Astrocyte (in vitro differentiated cells and primary cell): ENCODE measurements around the gene CARD9.

Source experiments
- EZH2 ChIP-seq: IDR thresholded peaks from 2 replicates; pipeline ENCODE4 v1.6.1; 2012; ENCODE audit warnings: mild to moderate bottlenecking, low read length, inconsistent platforms; ENCODE audit not compliant: insufficient read depth
- TF ChIP-seq, protein P1 (sequence below): IDR thresholded peaks from 2 replicates; pipeline ENCODE4 v1.5.1; 2011; ENCODE audit warnings: low read depth, mild to moderate bottlenecking, inconsistent platforms, low read length, moderate library complexity; ENCODE audit not compliant: insufficient read depth

DNA sequence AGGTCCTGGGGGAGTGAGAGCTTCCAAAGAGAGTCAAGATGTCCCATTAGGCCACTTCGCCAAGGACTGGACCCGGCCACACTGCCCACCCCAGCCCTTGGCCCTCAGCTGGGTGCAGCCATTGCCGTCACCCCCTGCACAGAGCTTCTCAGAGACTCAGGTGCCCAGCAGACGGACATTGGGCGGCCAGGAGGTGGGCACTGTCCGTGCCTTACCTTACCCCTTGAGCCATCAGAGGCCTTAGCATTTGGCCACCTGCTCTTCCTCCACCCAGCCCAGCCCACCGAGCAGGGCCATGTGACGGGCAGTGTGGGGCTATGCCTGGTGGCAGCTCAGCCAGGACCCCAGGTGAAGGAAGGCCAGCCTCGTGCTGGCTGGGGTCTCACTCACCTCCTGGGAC is 6.6 kb downstream of the CARD9 start:
- TF ChIP-seq EZH2 = no peak
- TF ChIP-seq, protein P1, sequence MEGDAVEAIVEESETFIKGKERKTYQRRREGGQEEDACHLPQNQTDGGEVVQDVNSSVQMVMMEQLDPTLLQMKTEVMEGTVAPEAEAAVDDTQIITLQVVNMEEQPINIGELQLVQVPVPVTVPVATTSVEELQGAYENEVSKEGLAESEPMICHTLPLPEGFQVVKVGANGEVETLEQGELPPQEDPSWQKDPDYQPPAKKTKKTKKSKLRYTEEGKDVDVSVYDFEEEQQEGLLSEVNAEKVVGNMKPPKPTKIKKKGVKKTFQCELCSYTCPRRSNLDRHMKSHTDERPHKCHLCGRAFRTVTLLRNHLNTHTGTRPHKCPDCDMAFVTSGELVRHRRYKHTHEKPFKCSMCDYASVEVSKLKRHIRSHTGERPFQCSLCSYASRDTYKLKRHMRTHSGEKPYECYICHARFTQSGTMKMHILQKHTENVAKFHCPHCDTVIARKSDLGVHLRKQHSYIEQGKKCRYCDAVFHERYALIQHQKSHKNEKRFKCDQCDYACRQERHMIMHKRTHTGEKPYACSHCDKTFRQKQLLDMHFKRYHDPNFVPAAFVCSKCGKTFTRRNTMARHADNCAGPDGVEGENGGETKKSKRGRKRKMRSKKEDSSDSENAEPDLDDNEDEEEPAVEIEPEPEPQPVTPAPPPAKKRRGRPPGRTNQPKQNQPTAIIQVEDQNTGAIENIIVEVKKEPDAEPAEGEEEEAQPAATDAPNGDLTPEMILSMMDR = no peak
